Right cardiac atrium (tissue), 5 donors: Measurements from ENCODE around the gene LRMDA. TPM values are rescaled to one million over a fixed set of nuclear protein-coding genes. Genes with fewer than 3 reads are reported as not detected.
A peak's percentile ranks its signal among the peaks of the same experiment; 100 is the strongest.
"Not testable (repeated sequence)": the region's sequence is repeated elsewhere in the genome, so short reads cannot be mapped to it uniquely, and the experiment has no call there.

Experiments
- ATAC-seq, 2 donors: fragments of 200-7000 bp; cut with Tn5 transposase; one replicate each; pipeline versions ENCODE4 v1.8.0 to v1.9.1; 2020; ENCODE audit warnings: moderate library complexity in 2 of 2, mild to moderate bottlenecking in 1 of 2
- DNase-seq, 3 donors: peaks; one replicate each; pipeline ENCODE4 v3.0.0-alpha.2; 2020
- H3K27ac ChIP-seq: one replicate; pipeline ENCODE4 v1.5.1; 2013; ENCODE audit warnings: mild to moderate bottlenecking, low read length, control low read depth, moderate library complexity
- H3K27me3 ChIP-seq: one replicate; pipeline ENCODE4 v1.6.1; 2013; ENCODE audit not compliant: control insufficient read depth, insufficient read depth
- H3K4me1 ChIP-seq: one replicate; pipeline ENCODE4 v1.6.1; 2013; ENCODE audit warnings: low read length; ENCODE audit not compliant: control insufficient read depth, insufficient read depth
- H3K4me3 ChIP-seq: one replicate; pipeline ENCODE4 v1.5.1; 2013; ENCODE audit warnings: low read length, control low read depth
- H3K9me3 ChIP-seq: one replicate; pipeline ENCODE4 v1.6.1; 2013; ENCODE audit warnings: low read length; ENCODE audit not compliant: control insufficient read depth
- WGBS: extraction: QIAGEN DNeasy Blood & Tissue Kit; methylation state at CpG from one replicate; pipeline ENCODE4 v1.1.7; 2013; 5-methylcytosine and 5-hydroxymethylcytosine counted together
- intact Hi-C, 4 donors: fragments of 100-400 bp; cut with DNase I; formaldehyde crosslinking; loops; one replicate each; pipeline versions ENCODE4 v1.11.0 to v1.14.0; 2022 to 2023
- polyA plus RNA-seq: library from polyadenylated mRNA; stranded (reverse); fragments of 200-250 nt; gene quantifications from one replicate; pipeline ENCODE4 v1.2.3, GENCODE V29; 2013
- total RNA-seq, 4 donors: library from RNA; stranded (reverse); fragmentation: NEBNext Ultra II Directional; extraction: Animal tissue kit (Norgen Biotek cat#: 25700); gene quantifications; one replicate each; pipeline ENCODE4 v1.2.1, GENCODE V29; 2021
- donor health status: healthy with polysubstance abuse.
- donor health status: DM: no; HTN: yes; CAD: no.
- donor health status: DM: no; HTN: no; CAD: no.
- donor health status: DM: no; HTN: yes; CAD: no; lungs with severe emphysema.
- donor health status: DM: yes; HTN: yes; CAD: no.

Gene LRMDA
- total and polyA plus RNA-seq, 5 donors: 42.7 to 97.9 (median 48.8) TPM

GRCh38 chr10:75617485-75618155 is 186.2 kb downstream of the LRMDA start:
- WGBS: 88% methylated on average over 4 of the region's 4 CpGs
- intact Hi-C loops: loop anchor here in 1 of 4 donors (10.0 kb wide), 1 partner anchor 213 kb away; the partner anchor contains the start of gene ZNF503
- peak in 2 of 3 donors; percentile 55 to 58 for DNase-seq

DNA sequence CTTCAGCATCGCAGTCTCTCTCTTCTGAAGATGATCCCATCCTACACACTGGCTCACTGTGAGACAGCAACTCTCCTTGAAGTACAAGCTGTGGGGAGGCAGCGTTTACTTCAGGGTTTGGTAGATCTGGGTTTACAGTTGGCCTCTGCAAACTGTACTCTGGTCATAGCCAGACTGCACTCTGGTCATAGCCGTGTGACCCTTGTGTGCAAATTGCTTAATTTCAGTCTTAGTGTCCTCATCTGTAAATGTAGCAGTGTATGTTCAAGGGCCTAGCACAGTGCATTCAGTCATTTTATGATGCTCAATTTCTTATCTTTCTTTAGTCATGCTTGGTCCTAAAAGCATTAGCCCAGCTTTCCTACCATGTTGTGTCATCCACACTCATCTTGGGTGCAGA is 188.2 kb downstream of the LRMDA start:
- H3K4me3 ChIP-seq: no peak overlapping the region
- intact Hi-C loops: loop anchor here in 1 of 4 donors (10.0 kb wide), 1 partner anchor 215 kb away; the partner anchor contains the start of gene ZNF503
- ATAC-seq: no peak
- H3K27ac ChIP-seq: no peak overlapping the region
- no peaks in the 10 kb centered on the region for H3K9me3 ChIP-seq
- peaks cover 5% of the 10 kb centered on the region for H3K4me1 ChIP-seq
- H3K27me3 ChIP-seq: no peaks in the 10 kb centered on the region
- 94% methylated on average over 3 of the region's 3 CpGs for WGBS
- DNase-seq: no peak

More at GRCh38 chr10:75617485-75618155, 186.2 kb downstream of the LRMDA start:
- Histone ChIP-seq H3K4me1 (peaks cover 5% of the 10 kb centered on the region), H3K27me3 (no peaks in the 10 kb centered on the region), H3K27ac (no peak overlapping the region), H3K9me3 (no peaks in the 10 kb centered on the region), H3K4me3 (no peak overlapping the region)
- peak; percentile 74 to 84 for ATAC-seq

- no peaks in the 10 kb centered on the region for H3K9me3 ChIP-seq
- ATAC-seq: no peak
- intact Hi-C loops: no loop called here
Measured at GRCh38 chr10:75620356-75620755, 188.9 kb downstream of the LRMDA start.

GRCh38 chr10:75621003-75621402 is 189.6 kb downstream of the LRMDA start:
- DNase-seq, H3K4me1 ChIP-seq, ATAC-seq, H3K27ac ChIP-seq, H3K4me3 ChIP-seq, intact Hi-C loops, H3K27me3 ChIP-seq, H3K9me3 ChIP-seq: not testable (repeated sequence)
- 95% methylated on average over 4 of the region's 4 CpGs for WGBS

More at GRCh38 chr10:75620356-75620755, 188.9 kb downstream of the LRMDA start:
- Histone ChIP-seq H3K27me3 (no peaks in the 10 kb centered on the region), H3K27ac (no peak overlapping the region), H3K4me1 (peaks cover 2% of the 10 kb centered on the region), H3K4me3 (no peak overlapping the region)
- no peak for DNase-seq

DNA sequence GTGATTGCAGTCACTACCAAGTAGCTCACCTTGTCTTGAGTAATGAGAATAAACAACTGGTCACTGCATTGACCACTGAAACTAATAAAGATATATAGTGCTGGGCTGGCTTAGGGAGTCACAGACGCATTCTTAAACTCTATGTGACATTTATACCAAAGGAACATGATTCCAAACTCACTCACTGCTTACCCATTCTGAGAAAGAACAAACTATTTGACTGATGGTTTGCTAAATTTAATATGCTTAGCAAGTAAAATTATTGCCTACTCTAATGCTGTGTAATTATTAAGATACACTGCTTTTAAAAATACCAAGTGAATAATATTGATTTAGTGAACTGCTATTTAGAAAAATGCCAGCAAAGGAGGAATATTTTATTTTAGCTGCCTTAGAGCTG is 191.1 kb downstream of the LRMDA start:
- DNase-seq (no peak), ATAC-seq (no peak)
- Histone ChIP-seq H3K27ac (no peak overlapping the region), H3K9me3 (no peaks in the 10 kb centered on the region), H3K4me3 (no peak overlapping the region), H3K4me1 (peaks cover 2% of the 10 kb centered on the region), H3K27me3 (no peaks in the 10 kb centered on the region)
- intact Hi-C loops: no loop called here
- WGBS: 97% methylated on average over 1 of the region's 1 CpG

DNA sequence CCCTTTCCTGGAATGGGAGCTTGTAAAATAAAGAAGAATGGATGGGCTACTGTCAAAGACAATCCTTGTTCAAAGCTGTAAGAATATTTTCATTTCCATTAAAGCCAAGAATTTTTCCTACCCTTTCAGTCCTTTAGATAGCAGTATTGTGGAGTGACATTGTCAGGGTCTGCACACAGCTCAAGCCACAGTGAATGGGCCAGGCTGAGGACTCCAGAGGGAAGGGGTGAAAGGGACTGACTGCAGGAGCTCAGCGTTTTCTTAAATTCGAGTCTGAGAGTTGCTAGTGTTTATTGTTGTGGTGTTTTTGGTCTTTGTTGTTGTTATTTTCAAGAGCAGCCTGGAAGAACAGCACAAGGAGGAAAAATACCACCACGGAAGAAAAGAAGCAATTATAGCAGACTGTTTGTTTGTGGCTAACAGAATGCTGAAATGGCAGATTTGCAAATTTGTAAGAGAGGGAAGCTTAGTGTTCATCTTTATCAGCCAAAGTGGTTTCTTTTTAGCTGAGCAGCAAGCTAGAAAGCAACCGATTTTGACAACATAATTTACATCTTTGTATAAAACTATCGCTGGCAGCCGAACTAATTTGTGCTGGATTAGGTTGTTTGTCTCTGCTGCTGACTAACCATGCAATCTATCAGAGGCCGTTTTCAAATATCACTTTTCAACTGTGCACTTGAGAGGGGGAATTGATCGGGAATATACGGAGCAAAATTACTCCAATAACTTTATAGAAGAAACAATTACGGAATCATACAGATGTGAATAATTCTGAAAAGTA is 192.1 kb downstream of the LRMDA start:
- no peak overlapping the region for H3K27ac ChIP-seq
- intact Hi-C loops: no loop called here
- no peaks in the 10 kb centered on the region for H3K27me3 ChIP-seq
- DNase-seq (no peak), ATAC-seq (no peak)
- H3K4me3 ChIP-seq: no peak overlapping the region
- no peaks in the 10 kb centered on the region for H3K4me1 ChIP-seq
- WGBS: 65% methylated on average over 10 of the region's 10 CpGs
- no peaks in the 10 kb centered on the region for H3K9me3 ChIP-seq

GRCh38 chr10:75624638-75625037 is 193.2 kb downstream of the LRMDA start:
- DNase-seq (no peak), ATAC-seq (no peak)
- intact Hi-C loops: no loop called here
- 84% methylated on average over 1 of the region's 1 CpG for WGBS
- Histone ChIP-seq H3K27ac (no peak overlapping the region), H3K9me3 (no peaks in the 10 kb centered on the region), H3K4me1 (no peaks in the 10 kb centered on the region), H3K27me3 (no peaks in the 10 kb centered on the region), H3K4me3 (no peak overlapping the region)

- 86% methylated on average over 2 of the region's 2 CpGs for WGBS
- H3K27ac ChIP-seq: no peak overlapping the region
- H3K4me1 ChIP-seq: no peaks in the 10 kb centered on the region
- no peaks in the 10 kb centered on the region for H3K9me3 ChIP-seq
- ATAC-seq (no peak), DNase-seq (no peak)
- H3K4me3 ChIP-seq: no peak overlapping the region
- intact Hi-C loops: no loop called here
- no peaks in the 10 kb centered on the region for H3K27me3 ChIP-seq
Measured at GRCh38 chr10:75630746-75631145, 199.3 kb downstream of the LRMDA start.

GRCh38 chr10:75632805-75633462 is 201.5 kb downstream of the LRMDA start:
- H3K4me3 ChIP-seq: no peak overlapping the region
- no peaks in the 10 kb centered on the region for H3K9me3 ChIP-seq
- H3K4me1 ChIP-seq: no peaks in the 10 kb centered on the region
- no peak overlapping the region for H3K27ac ChIP-seq
- peak in 1 of 2 donors; percentile 14 for ATAC-seq
- intact Hi-C loops: no loop called here
- DNase-seq: peak; percentile 44 to 69 (median 50)
- no peaks in the 10 kb centered on the region for H3K27me3 ChIP-seq
- WGBS: 74% methylated on average over 8 of the region's 8 CpGs

GRCh38 chr10:75633568-75633967 is 202.1 kb downstream of the LRMDA start:
- intact Hi-C loops: no loop called here
- no peak overlapping the region for H3K4me3 ChIP-seq
- ATAC-seq (no peak), DNase-seq (no peak)
- no peaks in the 10 kb centered on the region for H3K27me3 ChIP-seq
- H3K4me1 ChIP-seq: no peaks in the 10 kb centered on the region
- WGBS: 95% methylated on average over 2 of the region's 2 CpGs
- H3K9me3 ChIP-seq: no peaks in the 10 kb centered on the region
- no peak overlapping the region for H3K27ac ChIP-seq

DNA sequence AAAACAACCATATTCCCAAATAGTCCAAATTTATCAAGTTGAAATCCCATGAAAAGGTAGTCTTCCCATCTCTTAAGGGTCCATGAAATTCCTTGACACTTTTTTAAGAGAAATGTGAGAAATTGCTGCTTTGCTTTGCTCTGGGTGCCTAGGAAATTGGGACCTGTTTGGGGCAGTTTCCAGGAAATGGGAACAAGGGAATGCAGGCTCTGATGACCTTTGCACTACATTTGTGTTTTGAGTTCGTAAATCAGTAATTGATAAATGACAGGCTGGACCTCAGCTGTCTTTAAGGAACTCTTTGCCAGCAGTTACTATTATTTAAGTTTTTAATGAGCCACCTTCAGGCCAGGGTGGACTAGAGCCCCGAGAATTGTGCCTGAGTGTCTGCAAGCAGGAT is 203.5 kb downstream of the LRMDA start:
- Histone ChIP-seq H3K4me1 (no peaks in the 10 kb centered on the region), H3K9me3 (no peaks in the 10 kb centered on the region), H3K27ac (no peak overlapping the region), H3K4me3 (no peak overlapping the region), H3K27me3 (no peaks in the 10 kb centered on the region)
- intact Hi-C loops: no loop called here
- WGBS: 91% methylated on average over 2 of the region's 2 CpGs
- ATAC-seq: no peak
- DNase-seq: no peak
